Stimulated activated CD8-positive, alpha-beta memory T cell treated with anti-CD3 and anti-CD28 coated beads, Interleukin-4, amount 100 ng/mL, for 1 hour (primary cell): ENCODE measurements around the gene ZDHHC8.
"Not testable (repeated sequence)": the region's sequence is repeated elsewhere in the genome, so short reads cannot be mapped to it uniquely, and the experiment has no call there.

ENCODE experiments used
- DNase-seq, 2 donors: peaks; one replicate each; pipeline ENCODE4 v3.0.0-alpha.2; 2020; ENCODE audit warnings: low read depth in 2 of 2, low spot score in 1 of 2

The ZDHHC8 gene

DNA sequence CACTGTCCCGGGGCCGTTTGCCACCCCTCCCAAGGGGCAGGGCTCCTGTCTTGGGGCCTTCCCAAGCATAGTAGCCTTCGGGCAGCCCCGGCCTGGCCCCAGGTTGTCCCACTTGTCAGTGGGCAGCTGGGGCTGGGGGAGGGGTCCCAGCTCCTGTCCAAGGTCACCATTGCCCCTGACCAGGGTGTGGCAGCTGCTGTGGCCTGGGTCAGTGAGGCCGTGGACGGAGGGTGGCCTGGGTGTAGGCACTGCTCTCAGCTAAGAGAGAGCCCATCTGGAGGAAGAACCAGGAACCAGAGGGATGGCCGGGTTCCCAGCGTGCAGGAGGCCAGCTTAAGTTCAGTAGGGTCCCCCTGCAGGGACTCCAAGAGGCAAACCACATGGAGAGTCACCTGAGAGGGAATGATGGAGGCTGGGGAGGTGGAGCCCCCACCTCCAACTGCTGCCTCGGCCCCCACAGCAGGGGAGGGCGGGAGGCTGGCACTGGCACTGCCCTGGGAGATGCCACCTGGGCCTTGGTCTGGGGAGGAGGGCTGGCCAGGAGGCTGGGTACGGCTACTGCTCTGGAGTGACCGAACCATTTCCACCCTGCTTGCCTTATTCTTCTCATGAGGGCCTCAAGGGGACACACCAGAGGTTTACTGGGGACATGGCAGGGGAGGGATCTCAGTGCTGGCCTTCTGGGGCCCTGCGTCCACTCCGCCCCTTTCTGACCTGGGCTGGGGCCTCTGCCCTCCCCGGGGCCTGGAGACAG lies 26.0 kb downstream of the ZDHHC8 start:
- DNase-seq, result no peak

DNA sequence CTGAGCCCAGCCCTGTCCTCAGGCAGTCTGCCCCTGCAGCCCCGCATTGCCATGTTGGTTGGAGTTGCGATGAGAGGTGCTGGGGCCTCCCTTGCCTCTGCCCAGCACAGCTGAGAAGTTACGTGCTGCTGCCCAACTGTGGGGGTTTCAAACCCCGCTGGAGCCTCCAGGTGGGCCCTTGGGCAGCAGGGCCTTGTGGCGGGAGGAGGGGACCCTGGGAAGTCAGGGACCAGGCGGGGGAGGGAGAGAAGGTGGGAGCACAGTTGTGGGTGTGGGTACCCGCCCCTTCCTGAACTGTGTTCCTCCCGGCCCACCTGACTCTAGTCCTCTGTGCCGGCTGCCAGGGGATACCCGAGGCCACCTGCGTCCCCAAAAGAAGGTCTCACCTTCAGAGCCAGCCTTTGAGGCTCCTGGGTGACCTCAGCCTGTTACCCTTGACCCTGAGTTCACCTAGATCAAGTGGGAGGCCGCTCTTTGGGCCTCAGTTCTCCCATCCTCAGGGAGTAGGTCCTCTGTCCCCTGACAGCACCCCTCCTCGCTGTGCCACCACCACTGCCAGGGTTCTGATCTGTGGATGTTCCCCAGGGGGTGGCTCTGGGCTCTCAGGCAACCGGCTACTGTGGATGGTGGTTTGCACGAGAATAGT lies 26.9 kb downstream of the ZDHHC8 start:
- DNase-seq, result no peak

DNA sequence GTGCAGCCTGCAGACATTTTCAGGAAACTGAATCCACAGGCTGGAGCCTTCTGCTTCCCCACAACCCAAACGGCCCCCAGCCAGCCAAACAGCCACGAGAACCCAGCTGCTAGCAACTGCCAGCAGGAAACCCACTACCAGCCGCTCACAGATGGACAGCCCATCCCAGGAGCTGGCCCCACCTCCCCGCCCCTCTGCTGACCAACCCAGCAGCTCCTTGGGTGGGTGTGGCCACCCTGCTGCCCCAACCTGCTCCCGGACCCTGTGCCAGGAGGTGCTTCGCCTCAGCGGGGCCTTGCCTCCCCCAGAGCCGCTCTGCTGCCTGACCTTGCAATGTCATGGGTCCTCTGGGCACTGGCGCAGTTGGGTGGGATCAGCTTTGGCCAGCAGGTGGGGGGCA lies 27.5 kb downstream of the ZDHHC8 start:
- no peak for DNase-seq

DNA sequence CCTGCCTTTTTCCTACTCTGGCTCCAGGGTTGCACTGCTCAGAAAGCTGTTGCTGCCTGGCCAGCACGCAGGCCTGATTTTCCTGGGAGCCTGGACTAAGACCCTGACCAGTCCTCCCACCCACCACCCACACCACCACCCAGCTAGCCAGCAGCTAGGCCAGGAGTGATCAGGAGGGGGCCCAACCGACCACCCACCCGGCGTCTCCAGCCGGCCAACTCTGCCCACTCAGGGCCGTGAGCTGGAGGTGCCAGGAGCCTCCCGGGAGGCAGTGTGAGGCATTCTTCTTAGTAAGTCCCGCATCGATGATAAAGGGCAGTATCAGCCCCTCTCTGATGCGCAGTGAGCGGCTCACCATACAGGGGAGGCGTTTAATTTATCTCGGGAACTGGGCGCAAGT lies 27.9 kb downstream of the ZDHHC8 start:
- DNase-seq, result not testable (repeated sequence)

DNA sequence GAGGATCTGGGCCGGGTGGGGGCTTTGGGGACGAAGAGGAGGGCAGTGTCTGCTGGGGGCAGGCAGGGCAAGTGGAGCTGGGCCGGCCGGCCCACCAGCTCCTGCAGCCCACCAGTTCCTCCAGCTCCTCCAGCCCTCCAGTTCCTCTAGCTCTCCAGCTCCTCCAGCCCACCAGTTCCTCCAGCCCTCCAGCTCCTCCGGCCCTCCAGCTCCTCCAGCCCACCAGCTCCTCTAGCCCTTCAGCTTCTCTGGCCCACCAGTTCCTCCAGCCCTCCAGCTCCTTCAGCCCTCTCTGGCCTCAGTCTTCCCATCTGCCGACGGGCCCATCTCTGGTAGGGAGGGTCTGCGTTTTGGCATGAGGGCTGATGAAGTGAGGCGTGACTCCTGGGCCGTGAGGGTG lies 28.4 kb downstream of the ZDHHC8 start:
- no peak for DNase-seq

DNA sequence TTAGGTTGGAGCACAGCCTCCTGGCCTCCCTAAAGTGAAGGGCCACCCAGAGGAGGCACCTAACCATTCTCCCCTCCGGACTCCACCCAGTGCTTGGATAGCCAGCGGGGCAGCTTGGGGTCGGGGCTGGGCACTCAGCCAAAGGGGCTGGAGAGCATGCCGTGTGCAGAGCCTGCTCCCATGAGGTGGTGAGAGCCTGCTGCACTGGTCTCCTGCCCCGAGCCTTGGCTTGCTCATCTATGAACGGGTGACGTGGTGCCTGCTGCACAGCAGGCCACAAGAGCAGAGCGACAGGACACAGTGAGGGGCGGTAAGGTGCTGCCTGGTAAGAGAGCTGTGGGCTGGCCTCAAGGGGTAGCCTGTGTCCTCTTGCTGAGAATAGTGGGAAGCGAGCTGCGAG lies 33.3 kb downstream of the ZDHHC8 start:
- DNase-seq, result no peak

DNA sequence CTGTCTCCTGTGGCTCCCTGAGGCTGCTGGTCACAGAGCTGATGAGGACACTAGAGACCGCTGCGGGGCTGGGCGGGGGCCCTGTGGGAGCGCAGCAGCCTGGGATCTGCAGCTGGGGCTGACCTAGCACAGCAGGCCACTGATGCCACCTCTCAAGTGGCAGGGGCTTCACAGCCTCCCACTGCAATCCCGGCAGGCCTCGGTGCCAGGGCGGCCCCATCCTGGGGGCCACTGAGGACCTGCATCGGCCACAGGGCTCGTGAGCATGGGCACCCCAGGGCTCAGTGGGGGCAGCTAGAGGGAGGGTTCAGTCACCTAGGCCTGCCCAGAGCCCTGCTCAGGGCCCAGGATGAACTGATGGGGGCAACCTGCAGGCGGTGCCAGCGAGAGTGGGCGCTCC lies 33.8 kb downstream of the ZDHHC8 start:
- no peak for DNase-seq

DNA sequence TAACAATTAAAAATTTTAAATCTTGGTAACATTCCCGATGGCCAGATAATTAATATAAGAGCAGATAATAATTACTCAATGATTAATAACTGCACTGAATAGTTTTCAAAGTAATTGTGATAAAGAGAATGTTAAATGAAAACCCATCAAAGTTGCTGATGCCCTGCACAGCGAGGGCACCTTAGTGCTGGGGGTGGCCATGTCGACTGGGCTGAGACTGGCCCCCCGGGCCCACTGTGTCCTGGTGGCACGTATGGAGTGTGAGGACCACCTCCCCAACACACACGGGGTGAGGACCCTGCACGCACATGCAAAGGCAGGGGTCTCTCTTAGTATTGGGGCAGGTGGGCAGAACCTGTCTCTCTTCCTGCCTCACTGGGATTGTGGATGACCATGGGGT lies 34.3 kb downstream of the ZDHHC8 start:
- DNase-seq, result no peak

DNA sequence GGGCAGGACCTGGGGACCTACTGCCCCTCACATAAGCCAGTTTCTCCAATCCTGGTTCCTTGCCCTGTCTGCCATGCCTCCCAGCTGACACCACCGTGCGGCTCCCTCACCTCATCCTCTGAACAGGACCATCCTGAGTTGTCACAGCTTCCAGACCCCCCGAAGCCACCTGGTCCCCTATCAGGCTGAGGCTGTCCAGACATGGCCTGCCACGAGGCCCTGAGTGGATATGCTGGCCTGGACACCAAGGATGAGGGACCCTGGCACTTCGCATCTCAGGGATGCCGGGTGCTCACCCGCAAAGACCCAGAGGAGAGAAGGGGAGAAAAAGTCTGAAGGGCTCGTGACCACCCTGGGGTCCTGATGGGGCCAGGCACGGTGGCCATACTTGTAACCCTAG lies 35.1 kb downstream of the ZDHHC8 start:
- DNase-seq, result no peak

DNA sequence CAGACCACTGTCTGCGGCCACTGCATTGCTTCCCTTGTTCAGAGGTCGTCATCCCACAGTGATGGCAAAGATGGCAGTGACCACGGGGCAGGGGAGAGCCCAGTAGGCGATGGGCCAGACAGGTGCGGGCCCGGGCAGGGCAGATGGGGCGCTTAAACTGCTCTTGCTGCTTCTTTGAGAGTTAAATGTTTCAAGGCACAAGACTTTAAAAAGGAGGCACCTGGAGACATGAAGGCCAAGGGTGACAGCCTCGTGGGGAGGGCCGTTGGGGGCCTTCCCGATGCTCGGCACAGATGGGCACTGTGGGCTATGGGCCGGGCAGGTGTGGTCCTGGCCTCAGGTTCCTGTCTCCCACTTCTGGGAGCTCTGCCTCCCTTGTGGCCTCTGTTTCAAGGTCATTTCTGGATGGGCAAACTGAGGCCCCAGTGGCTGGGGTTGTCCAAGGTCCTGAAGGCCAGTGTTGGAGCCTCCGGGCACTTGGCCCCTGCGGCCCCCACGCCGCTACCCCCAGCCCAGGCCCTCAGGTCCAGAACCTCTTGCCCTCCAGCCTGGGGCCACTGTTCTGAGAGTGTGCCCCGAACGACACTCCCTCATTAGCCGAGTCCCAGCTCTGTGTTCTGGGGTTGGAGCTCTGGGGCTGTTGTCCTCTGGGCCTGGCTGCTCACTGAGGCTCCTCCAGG lies 36.2 kb downstream of the ZDHHC8 start:
- DNase-seq, result no peak

DNA sequence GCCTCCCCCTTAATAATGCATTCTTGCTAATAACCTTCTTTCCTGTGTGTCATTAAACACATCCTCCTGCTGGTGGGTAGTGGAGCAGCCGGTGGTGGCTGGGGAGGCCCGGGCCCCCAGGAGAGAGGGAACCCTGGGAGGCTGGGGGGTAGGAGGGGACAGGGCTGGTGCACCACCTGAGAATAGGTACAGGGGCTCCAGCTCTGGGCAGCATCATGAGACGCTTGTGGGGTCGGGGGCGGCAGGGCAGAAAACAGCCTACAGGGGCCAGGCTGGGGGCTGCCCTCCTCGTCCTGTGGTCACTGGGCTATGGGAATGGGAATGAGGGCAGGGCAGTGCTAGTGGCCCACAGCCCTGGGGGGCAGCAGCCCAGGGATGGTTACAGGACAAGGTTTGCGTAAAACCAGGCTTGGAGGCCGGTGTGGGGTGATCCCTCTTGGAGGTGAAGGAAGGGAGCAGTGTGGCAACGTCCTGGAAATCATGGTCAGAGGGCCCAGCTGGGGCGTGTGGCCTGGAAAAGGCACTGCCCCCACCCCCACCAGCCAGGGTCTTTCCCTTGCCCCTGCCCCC lies 37.7 kb downstream of the ZDHHC8 start:
- no peak for DNase-seq

DNA sequence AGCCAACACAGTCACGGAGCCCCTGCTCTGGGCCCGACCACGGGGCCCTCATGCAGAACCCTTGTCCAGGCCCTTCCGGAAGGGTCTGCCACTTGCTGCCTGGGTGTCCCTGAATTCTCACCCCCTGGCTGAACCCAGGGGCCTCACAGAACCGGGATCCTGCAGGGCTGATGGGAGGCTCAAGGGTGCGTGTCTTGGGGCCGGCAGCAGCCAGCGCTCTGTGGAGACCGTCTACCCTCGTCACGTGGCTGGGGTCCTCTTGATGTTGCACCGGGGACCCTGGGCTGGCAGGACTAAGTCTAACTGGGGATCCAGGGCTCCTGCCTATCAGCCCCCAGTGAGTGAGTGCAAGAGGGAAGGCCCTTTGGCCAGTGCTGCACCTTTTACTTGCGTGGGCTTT lies 38.6 kb downstream of the ZDHHC8 start:
- no peak for DNase-seq

DNA sequence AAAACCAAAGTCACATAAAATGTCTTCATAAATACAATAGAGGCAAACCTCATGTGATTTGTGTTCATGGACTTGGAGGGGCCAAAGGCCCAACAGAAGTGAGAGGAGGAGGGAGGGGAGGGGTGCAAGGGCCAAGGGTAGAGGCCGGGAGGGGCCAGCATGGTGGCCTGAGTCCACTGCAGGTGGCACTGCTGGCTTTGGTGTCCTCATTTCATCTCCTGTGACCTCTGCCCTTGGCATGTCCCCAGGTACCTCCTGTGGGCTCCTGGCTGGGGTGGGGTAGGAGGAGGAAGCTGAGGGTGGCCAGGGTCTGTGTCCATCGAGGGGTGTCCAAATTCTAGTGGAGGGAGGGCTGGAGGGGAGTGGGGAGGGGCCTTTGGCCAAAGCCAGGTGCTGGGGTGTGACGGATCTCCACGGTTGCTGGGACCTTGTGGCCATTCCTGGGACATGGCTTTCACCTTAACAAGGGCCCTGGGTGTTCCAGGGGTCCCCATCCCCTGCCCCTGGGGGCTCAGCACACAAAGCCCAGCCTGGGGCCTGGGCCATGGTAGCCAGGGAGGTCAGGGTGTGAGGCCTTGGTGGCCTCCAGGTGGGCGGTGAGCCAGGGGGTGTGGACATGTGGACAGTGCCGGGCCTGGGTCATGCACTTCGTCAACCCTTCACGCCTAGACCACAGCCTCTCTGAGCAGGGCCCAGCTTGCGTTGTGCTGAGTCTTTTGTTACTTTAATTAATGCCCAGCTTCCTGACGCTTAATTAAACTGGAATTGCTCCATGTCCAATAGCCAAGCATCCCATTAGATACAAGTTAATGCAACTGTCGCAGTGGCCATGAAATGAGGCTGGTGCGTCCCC lies 39.9 kb downstream of the ZDHHC8 start:
- no peak for DNase-seq

DNA sequence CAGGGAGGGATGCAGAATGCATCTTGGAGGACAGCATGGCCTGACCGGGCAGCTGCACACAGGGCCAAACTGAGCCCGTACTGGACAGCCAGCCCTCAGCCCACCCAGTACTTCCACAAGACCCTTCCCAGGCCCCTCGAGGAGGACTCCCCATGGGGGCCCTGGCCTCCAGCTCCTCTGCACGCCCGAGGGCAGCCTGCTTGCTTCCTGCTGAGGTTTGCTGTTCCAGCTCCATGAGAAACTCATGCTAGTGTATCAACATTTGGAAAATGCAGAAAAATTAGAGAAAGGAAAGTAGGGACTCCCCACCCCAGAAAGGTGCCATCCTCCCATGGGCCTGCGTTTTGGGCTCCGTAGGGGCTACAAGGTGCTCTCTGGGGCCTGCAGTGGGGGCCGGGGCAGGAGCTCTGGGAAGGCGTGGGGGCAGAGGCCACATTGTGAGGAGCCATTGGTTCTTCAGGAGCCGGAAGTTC lies 40.6 kb downstream of the ZDHHC8 start:
- no peak for DNase-seq

DNA sequence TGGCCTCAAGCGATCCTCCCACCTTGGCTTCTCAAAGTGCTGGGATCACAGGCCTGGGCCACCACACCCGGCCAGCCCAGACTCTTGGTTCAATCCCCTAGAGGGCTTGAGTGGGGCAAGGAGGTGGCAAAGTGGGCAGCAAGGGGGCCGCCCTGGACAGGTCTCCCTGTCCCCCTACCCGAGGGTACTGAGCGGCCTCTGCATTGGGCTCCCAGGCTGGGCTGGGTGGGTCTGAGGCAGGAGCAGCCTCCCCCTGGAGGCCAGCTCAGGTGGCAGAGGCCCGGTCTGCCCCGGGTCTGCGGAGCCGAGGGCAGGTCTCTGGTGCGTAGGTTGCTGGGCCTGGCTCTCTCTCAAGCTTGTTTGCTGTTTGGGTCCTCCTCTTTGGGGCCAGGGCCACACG lies 41.6 kb downstream of the ZDHHC8 start:
- DNase-seq, result no peak

DNA sequence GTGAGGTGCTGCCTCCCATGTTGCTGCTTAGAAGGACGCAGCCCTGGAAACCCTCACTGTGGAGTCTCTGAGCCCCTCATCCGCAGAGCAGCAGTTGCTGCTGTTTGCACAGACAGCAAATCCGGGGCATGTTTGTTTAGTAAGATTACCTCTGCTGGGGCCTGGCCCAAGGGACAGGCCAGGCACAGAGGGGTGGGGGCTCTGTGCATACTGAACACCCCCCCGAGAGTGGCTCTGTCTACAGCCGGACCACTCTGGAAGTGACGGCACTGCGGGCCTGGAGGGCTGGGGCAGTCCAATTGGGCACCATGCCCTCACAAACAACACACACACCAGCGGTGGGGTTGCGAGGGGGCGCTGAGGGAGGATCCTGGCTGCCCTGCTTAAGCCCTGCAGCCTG lies 42.2 kb downstream of the ZDHHC8 start:
- no peak for DNase-seq

DNA sequence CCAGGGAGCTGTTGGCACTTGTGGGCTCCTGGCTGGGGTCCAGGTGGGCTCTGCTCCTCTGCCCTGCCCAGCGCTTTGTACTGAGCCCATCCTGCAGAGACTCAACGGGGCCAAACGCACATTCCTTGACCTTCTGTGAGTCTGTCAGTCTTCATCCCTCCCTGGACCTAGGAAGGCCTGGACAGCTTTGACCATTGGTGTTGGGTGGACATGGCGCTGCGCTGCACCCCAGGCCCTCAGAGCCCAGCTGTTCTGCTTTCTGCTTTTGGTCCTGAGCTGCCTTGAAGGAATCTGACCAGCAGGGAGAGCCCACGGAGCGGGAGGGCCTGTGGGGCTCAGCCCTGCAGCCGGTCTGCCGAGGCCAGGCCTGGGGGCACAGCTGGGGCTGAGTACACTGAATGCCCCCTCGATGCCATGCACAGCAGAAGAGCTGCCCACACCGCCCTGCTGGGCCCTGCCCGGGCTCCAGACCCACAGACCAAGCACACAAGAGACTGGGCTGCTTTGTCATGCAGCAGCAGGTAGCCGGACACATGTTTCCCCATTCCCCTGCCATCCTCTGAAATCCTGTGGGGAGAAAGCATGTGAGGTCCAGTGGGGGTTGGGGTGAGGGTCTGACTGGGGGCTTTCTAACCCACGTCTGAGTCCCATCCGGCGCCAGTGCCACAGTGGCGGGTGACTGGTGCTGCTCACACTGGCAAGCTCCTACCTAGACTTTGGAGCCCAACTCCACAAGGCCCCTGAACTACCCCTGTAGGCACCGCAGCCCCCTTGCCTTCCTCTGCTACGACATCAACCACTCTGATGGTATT lies 43.4 kb downstream of the ZDHHC8 start:
- DNase-seq, result no peak

DNA sequence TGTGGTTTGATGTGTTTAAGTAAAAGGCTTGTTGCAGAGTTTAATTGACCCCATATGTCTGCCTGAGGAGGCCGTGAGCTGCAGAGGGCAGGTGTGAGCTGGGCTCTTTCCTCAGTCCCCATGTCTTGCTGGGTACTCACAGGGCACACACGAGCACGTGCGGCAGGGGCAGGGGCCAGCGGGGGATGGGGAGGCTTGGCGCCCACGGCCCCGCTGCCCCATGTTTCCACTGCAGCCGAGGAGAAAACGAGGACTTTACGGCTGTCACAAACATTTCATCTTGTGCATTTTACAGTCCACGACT lies 43.9 kb downstream of the ZDHHC8 start:
- DNase-seq, result no peak

DNA sequence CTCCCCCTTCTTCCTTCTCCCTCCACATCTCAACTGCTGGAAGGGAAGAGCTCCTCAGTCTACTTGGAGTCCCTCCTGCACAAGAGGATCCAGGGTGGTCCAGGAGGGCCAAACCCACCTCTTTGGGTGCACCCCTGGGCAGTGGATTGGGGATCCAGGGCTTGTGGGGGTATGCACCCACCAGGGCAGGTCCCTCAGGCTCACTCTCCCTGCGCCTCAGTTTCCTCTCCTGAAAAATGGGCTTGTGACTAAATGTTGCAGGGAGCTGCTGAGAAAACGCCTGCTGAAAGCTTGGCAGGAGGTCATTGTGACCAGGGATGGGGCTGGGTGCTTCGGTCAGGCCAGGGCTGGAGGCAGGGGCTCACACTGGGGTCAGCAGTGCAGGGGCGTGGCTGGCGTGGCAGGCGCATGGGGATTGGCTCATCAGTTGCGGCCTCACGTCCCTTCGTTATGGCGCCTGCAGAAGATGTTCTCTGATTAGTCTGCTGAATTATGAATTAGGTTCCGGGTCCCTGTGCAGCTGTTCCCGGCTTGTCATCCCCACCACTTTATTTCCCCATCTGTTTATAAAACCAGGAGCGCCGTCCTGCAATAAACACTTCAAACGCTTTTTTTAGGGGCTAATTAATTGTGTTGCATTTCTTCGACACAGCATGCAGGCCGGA lies 44.9 kb downstream of the ZDHHC8 start:
- no peak for DNase-seq
